ENCODE results near the gene AGAP3.

The AGAP3 gene

GRCh38 chr7:151086802-151087244 is 548 bp downstream of the AGAP3 start:
- DNase-seq (ENCODE audit: extremely low read depth, low read depth), result no peak
- no peak for TF ChIP-seq CTCF (IDR thresholded peaks at IDR 0.05; ENCODE audit: low read depth, low read length)

GRCh38 chr7:151087245-151088018 is 1.2 kb downstream of the AGAP3 start:
- no peak for DNase-seq (ENCODE audit: extremely low read depth, low read depth)
- TF ChIP-seq CTCF (IDR thresholded peaks at IDR 0.05; ENCODE audit: low read depth, low read length), result peak; percentile 10

- no peak for TF ChIP-seq CTCF (IDR thresholded peaks at IDR 0.05; ENCODE audit: low read depth, low read length)
- no peak for DNase-seq (ENCODE audit: extremely low read depth, low read depth)
These were observed 2.0 kb downstream of the AGAP3 start for GRCh38 chr7:151088019-151088855.

- TF ChIP-seq CTCF (IDR thresholded peaks at IDR 0.05; ENCODE audit: low read depth, low read length), result no peak
- DNase-seq (ENCODE audit: extremely low read depth, low read depth), result no peak
These were observed 2.8 kb downstream of the AGAP3 start for GRCh38 chr7:151088856-151089699.

GRCh38 chr7:151089893-151090730 is 3.8 kb downstream of the AGAP3 start:
- no peak for TF ChIP-seq CTCF (IDR thresholded peaks at IDR 0.05; ENCODE audit: low read depth, low read length)
- no peak for DNase-seq (ENCODE audit: extremely low read depth, low read depth)

GRCh38 chr7:151091003-151091402 is 4.7 kb downstream of the AGAP3 start:
- DNase-seq (ENCODE audit: extremely low read depth, low read depth), result no peak
- no peak for TF ChIP-seq CTCF (IDR thresholded peaks at IDR 0.05; ENCODE audit: low read depth, low read length)

Data from AG09319 (cell line).